ENCODE results near the gene CDKAL1.

DNA sequence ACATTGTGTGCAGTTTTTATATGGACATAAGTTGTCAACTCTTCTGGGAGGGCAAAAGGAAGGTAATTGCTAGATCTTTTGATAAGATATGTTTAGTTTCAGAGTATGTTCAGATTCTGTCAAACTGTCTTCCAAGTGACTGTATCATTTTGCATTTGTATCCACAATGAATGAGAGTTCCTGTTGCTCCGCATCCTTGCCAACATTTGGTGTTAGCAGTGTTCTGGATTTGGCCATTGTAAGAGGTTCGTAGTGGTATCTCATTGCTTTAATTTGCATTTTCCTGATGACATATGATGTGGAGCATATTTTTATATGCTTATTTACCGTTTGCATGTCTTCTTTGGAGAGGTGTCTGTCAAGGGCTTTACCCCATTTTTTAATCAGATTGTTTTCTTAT, 150.2 kb downstream of the CDKAL1 start:
- TF ChIP-seq, protein P1, sequence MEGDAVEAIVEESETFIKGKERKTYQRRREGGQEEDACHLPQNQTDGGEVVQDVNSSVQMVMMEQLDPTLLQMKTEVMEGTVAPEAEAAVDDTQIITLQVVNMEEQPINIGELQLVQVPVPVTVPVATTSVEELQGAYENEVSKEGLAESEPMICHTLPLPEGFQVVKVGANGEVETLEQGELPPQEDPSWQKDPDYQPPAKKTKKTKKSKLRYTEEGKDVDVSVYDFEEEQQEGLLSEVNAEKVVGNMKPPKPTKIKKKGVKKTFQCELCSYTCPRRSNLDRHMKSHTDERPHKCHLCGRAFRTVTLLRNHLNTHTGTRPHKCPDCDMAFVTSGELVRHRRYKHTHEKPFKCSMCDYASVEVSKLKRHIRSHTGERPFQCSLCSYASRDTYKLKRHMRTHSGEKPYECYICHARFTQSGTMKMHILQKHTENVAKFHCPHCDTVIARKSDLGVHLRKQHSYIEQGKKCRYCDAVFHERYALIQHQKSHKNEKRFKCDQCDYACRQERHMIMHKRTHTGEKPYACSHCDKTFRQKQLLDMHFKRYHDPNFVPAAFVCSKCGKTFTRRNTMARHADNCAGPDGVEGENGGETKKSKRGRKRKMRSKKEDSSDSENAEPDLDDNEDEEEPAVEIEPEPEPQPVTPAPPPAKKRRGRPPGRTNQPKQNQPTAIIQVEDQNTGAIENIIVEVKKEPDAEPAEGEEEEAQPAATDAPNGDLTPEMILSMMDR (IDR thresholded peaks at IDR 0.05 in 8 of 11, conservative IDR thresholded peaks at IDR 0.05 in 3 of 11): no peak
- TF ChIP-seq POLR2A (IDR thresholded peaks at IDR 0.05): no peak

Measured in spleen (tissue), 7 donors.